Activated CD4-positive, alpha-beta T cell treated with anti-CD3 and anti-CD28 coated beads for 36 hours (primary cell): ENCODE measurements around the gene TENM3. TPM values are rescaled to one million over a fixed set of nuclear protein-coding genes. Genes with fewer than 3 reads are reported as not detected.

ENCODE experiments used
- ATAC-seq: fragments of 200-7000 bp; cut with Tn5 transposase; one replicate; pipeline ENCODE4 v1.10.0; 2021; ENCODE audit warnings: mild to moderate bottlenecking, moderate library complexity
- CTCF ChIA-PET: fragments of 350-600 bp; sonication (Branson Sonifier 250); formaldehyde crosslinking; loops from one replicate; lab custom pipeline; 2021; ENCODE audit warnings: antibody characterized with exemption; lab: Charles Lee
- POLR2A ChIA-PET: fragments of 350-600 bp; sonication (Branson Sonifier 250); formaldehyde crosslinking; loops from one replicate; lab custom pipeline; 2021; ENCODE audit warnings: antibody characterized with exemption, inconsistent platforms; lab: Charles Lee
- DNase-seq: peaks from one replicate; pipeline ENCODE4 v3.0.0-alpha.2; 2020
- H3K27ac Mint-ChIP-seq: one replicate; pipeline ENCODE4 v1.8.0; 2021; ENCODE audit warnings: mixed read lengths
- H3K27me3 Mint-ChIP-seq: one replicate; pipeline ENCODE4 v1.8.0; 2021; ENCODE audit warnings: mixed read lengths
- H3K36me3 Mint-ChIP-seq: one replicate; pipeline ENCODE4 v1.8.0; 2021; ENCODE audit warnings: low read depth, mixed read lengths
- H3K4me1 Mint-ChIP-seq: one replicate; pipeline ENCODE4 v1.8.0; 2021; ENCODE audit warnings: mixed read lengths
- H3K4me3 Mint-ChIP-seq: one replicate; pipeline ENCODE4 v1.8.0; 2021; ENCODE audit warnings: mild to moderate bottlenecking, moderate library complexity, mixed read lengths
- H3K9me3 Mint-ChIP-seq: one replicate; pipeline ENCODE4 v1.8.0; 2021; ENCODE audit warnings: low read depth, mixed read lengths
- intact Hi-C, 2 experiments: fragments of 100-400 bp; cut with DNase I in 1 of 2; cut with micrococcal nuclease in 1 of 2; formaldehyde crosslinking; loops; one replicate each; pipeline versions ENCODE4 v1.14.2 to v1.15.1; 2022 to 2024; cut with DNase I, micrococcal nuclease
- total RNA-seq, 2 experiments: library from RNA; stranded (reverse); gene quantifications; one replicate each; pipeline ENCODE4 v1.2.3, GENCODE V29; 2021

The TENM3 gene
- total RNA-seq, 2 experiments from 2014 or later: not detected

GRCh38 chr4:182837831-182838230 is 594.6 kb downstream of the TENM3 start:
- Mint-ChIP-seq H3K36me3 (no peaks in the 10 kb centered on the region), H3K4me1 (no peaks in the 10 kb centered on the region), H3K9me3 (no peaks in the 10 kb centered on the region), H3K27me3 (peaks cover 18% of the 10 kb centered on the region), H3K4me3 (no peak overlapping the region), H3K27ac (no peak overlapping the region)
- ATAC-seq: no peak
- no peak for DNase-seq
- intact Hi-C loops: no loop called here
- ChIA-PET POLR2A (no interaction called here), CTCF (no interaction called here)

- Mint-ChIP-seq H3K4me1 (no peaks in the 10 kb centered on the region), H3K27me3 (peaks cover 18% of the 10 kb centered on the region), H3K27ac (no peak overlapping the region), H3K9me3 (no peaks in the 10 kb centered on the region), H3K4me3 (no peak overlapping the region), H3K36me3 (no peaks in the 10 kb centered on the region)
- ChIA-PET CTCF (no interaction called here), POLR2A (no interaction called here)
- no peak for DNase-seq
- intact Hi-C loops: no loop called here
- ATAC-seq: no peak
Measured at GRCh38 chr4:182838535-182838934, 595.3 kb downstream of the TENM3 start.

GRCh38 chr4:182839256-182839655 is 596.1 kb downstream of the TENM3 start:
- Mint-ChIP-seq H3K36me3 (no peaks in the 10 kb centered on the region), H3K27ac (no peak overlapping the region), H3K4me3 (no peak overlapping the region), H3K27me3 (peaks cover 18% of the 10 kb centered on the region), H3K4me1 (no peaks in the 10 kb centered on the region), H3K9me3 (no peaks in the 10 kb centered on the region)
- ChIA-PET POLR2A (no interaction called here), CTCF (no interaction called here)
- ATAC-seq: no peak
- DNase-seq: no peak
- intact Hi-C loops: no loop called here

GRCh38 chr4:182840108-182840507 is 596.9 kb downstream of the TENM3 start:
- POLR2A ChIA-PET: no interaction called here
- ATAC-seq (no peak), DNase-seq (no peak)
- H3K27me3 Mint-ChIP-seq: peaks cover 16% of the 10 kb centered on the region
- intact Hi-C loops: no loop called here
- H3K4me1 Mint-ChIP-seq: no peaks in the 10 kb centered on the region
- H3K27ac Mint-ChIP-seq: no peak overlapping the region
- no peak overlapping the region for H3K4me3 Mint-ChIP-seq
- CTCF ChIA-PET: no interaction called here
- no peaks in the 10 kb centered on the region for H3K9me3 Mint-ChIP-seq
- H3K36me3 Mint-ChIP-seq: no peaks in the 10 kb centered on the region

- H3K27ac Mint-ChIP-seq: no peak overlapping the region
Measured at GRCh38 chr4:182842104-182842600, 599.0 kb downstream of the TENM3 start.

GRCh38 chr4:182842759-182843390 is 599.7 kb downstream of the TENM3 start:
- no peaks in the 10 kb centered on the region for H3K9me3 Mint-ChIP-seq
- no peaks in the 10 kb centered on the region for H3K4me1 Mint-ChIP-seq
- H3K36me3 Mint-ChIP-seq: no peaks in the 10 kb centered on the region
- CTCF ChIA-PET: no interaction called here
- DNase-seq: no peak
- peaks cover 8% of the 10 kb centered on the region for H3K27me3 Mint-ChIP-seq
- intact Hi-C loops: no loop called here
- no peak overlapping the region for H3K27ac Mint-ChIP-seq
- POLR2A ChIA-PET: no interaction called here
- H3K4me3 Mint-ChIP-seq: no peak overlapping the region
- no peak for ATAC-seq

More at GRCh38 chr4:182842104-182842600, 599.0 kb downstream of the TENM3 start:
- DNase-seq (no peak), ATAC-seq (no peak)
- H3K27me3 Mint-ChIP-seq: peaks cover 8% of the 10 kb centered on the region
- H3K4me1 Mint-ChIP-seq: no peaks in the 10 kb centered on the region
- ChIA-PET CTCF (no interaction called here), POLR2A (no interaction called here)
- intact Hi-C loops: no loop called here
- no peaks in the 10 kb centered on the region for H3K9me3 Mint-ChIP-seq
- no peak overlapping the region for H3K4me3 Mint-ChIP-seq
- H3K36me3 Mint-ChIP-seq: no peaks in the 10 kb centered on the region

GRCh38 chr4:182843808-182844325 is 600.7 kb downstream of the TENM3 start:
- intact Hi-C loops: no loop called here
- H3K4me3 Mint-ChIP-seq: no peak overlapping the region
- H3K9me3 Mint-ChIP-seq: no peaks in the 10 kb centered on the region
- H3K27ac Mint-ChIP-seq: no peak overlapping the region
- CTCF ChIA-PET: no interaction called here
- DNase-seq (no peak), ATAC-seq (no peak)
- no peaks in the 10 kb centered on the region for H3K36me3 Mint-ChIP-seq
- POLR2A ChIA-PET: interaction anchor here (0.9 kb wide), 1 partner anchor 859 kb away, joined by 8 read pairs; no protein-coding TSS in a partner anchor
- peaks cover 6% of the 10 kb centered on the region for H3K27me3 Mint-ChIP-seq
- H3K4me1 Mint-ChIP-seq: no peaks in the 10 kb centered on the region

- Mint-ChIP-seq H3K9me3 (no peaks in the 10 kb centered on the region), H3K4me1 (no peaks in the 10 kb centered on the region), H3K4me3 (no peak overlapping the region), H3K27ac (no peak overlapping the region), H3K27me3 (peaks cover 4% of the 10 kb centered on the region), H3K36me3 (no peaks in the 10 kb centered on the region)
- no peak for DNase-seq
- CTCF ChIA-PET: interaction anchor here (0.6 kb wide), 1 partner anchor 40 kb away, joined by 3 read pairs; no protein-coding TSS in a partner anchor
- ATAC-seq: no peak
- intact Hi-C loops: no loop called here
- POLR2A ChIA-PET: no interaction called here
Measured at GRCh38 chr4:182845618-182846017, 602.4 kb downstream of the TENM3 start.

- Mint-ChIP-seq H3K9me3 (no peaks in the 10 kb centered on the region), H3K27ac (no peak overlapping the region), H3K27me3 (peaks cover 4% of the 10 kb centered on the region), H3K4me1 (no peaks in the 10 kb centered on the region), H3K36me3 (no peaks in the 10 kb centered on the region), H3K4me3 (no peak overlapping the region)
- ATAC-seq: no peak
- CTCF ChIA-PET: interaction anchor here (0.6 kb wide), 1 partner anchor 40 kb away, joined by 3 read pairs; no protein-coding TSS in a partner anchor
- intact Hi-C loops: no loop called here
- POLR2A ChIA-PET: no interaction called here
- no peak for DNase-seq
Measured at GRCh38 chr4:182846036-182846435, 602.8 kb downstream of the TENM3 start.

- Mint-ChIP-seq H3K27ac (no peak overlapping the region), H3K9me3 (no peaks in the 10 kb centered on the region), H3K27me3 (peaks cover 4% of the 10 kb centered on the region), H3K4me3 (no peak overlapping the region), H3K36me3 (no peaks in the 10 kb centered on the region), H3K4me1 (no peaks in the 10 kb centered on the region)
- DNase-seq (no peak), ATAC-seq (no peak)
- intact Hi-C loops: no loop called here
- ChIA-PET CTCF (no interaction called here), POLR2A (no interaction called here)
Measured at GRCh38 chr4:182847576-182848450, 604.6 kb downstream of the TENM3 start.

GRCh38 chr4:182848685-182849084 is 605.5 kb downstream of the TENM3 start:
- POLR2A ChIA-PET: no interaction called here
- intact Hi-C loops: no loop called here
- CTCF ChIA-PET: no interaction called here
- H3K27ac Mint-ChIP-seq: no peak overlapping the region
- H3K27me3 Mint-ChIP-seq: peaks cover 4% of the 10 kb centered on the region
- H3K36me3 Mint-ChIP-seq: no peaks in the 10 kb centered on the region
- ATAC-seq (no peak), DNase-seq (no peak)
- no peaks in the 10 kb centered on the region for H3K4me1 Mint-ChIP-seq
- H3K4me3 Mint-ChIP-seq: no peak overlapping the region
- no peaks in the 10 kb centered on the region for H3K9me3 Mint-ChIP-seq
